GM23338 (cell line): ENCODE results near the gene GABARAPL1.

ENCODE experiments used
- CREB1 ChIP-seq: fragments of 250-450 bp; sonication (Bioruptor Pico); IDR thresholded peaks from 2 replicates; pipeline ENCODE4 v1.5.0; 2020; ENCODE audit warnings: low read depth, mild to moderate bottlenecking, moderate library complexity
- CTCF ChIP-seq, 2 experiments: fragments of 200-600 bp in 1 of 2; sonication (generic) in 1 of 2; conservative IDR thresholded peaks; 2 replicates each; pipeline versions ENCODE4 v1.5.1 to v1.6.1; 2016 to 2017; ENCODE audit warnings: antibody characterized with exemption in 2 of 2, low read depth in 2 of 2, mild to moderate bottlenecking in 2 of 2, moderate library complexity in 1 of 2
- ETS1 ChIP-seq: IDR thresholded peaks from 2 replicates; pipeline ENCODE4 v1.6.1; 2016; ENCODE audit warnings: antibody characterized with exemption
- EZH2 ChIP-seq: fragments of 200-600 bp; sonication (generic); IDR thresholded peaks from one replicate; pipeline ENCODE4 v1.8.0; 2017; ENCODE audit warnings: antibody characterized with exemption, mild to moderate bottlenecking, low read depth; ENCODE audit not compliant: unreplicated experiment
- EZH2phosphoT487 ChIP-seq: fragments of 200-600 bp; sonication (generic); IDR thresholded peaks from one replicate; pipeline ENCODE4 v1.8.1; 2018; ENCODE audit warnings: antibody characterized with exemption; ENCODE audit not compliant: unreplicated experiment
- JUNB ChIP-seq: IDR thresholded peaks from one replicate; pipeline ENCODE4 v1.6.1; 2016; ENCODE audit warnings: antibody characterized with exemption; ENCODE audit not compliant: unreplicated experiment
- NANOG ChIP-seq: IDR thresholded peaks from 2 replicates; pipeline ENCODE4 v1.6.1; 2016; ENCODE audit warnings: antibody characterized with exemption, borderline replicate concordance
- POLR2AphosphoS5 ChIP-seq: IDR thresholded peaks from 2 replicates; pipeline ENCODE4 v1.6.1; 2016; ENCODE audit warnings: antibody characterized with exemption, low read depth
- REST ChIP-seq: IDR thresholded peaks from one replicate; pipeline ENCODE4 v1.6.1; 2018; ENCODE audit warnings: antibody characterized with exemption; ENCODE audit not compliant: unreplicated experiment
- ZNF114 ChIP-seq: fragments of 250-450 bp; sonication (Bioruptor Pico); IDR thresholded peaks from 2 replicates; pipeline ENCODE4 v1.5.0; 2020; ENCODE audit warnings: mild to moderate bottlenecking, moderate library complexity
- ZNF331 ChIP-seq: fragments of 250-450 bp; sonication (Bioruptor Pico); IDR thresholded peaks from 2 replicates; pipeline ENCODE4 v1.5.0; 2020; ENCODE audit warnings: low read depth, mild to moderate bottlenecking, moderate library complexity

- TF ChIP-seq CTCF (conservative IDR thresholded peaks at IDR 0.05; ENCODE audit: low read depth in 2 of 2) (no peak), EZH2 (no peak), POLR2AphosphoS5 (no peak), ETS1 (no peak), CREB1 (CRISPR knock-in tag) (no peak), REST (no peak), EZH2phosphoT487 (no peak), ZNF331 (CRISPR knock-in tag) (no peak), NANOG (no peak), ZNF114 (no peak), JUNB (no peak)
These were observed 28.6 kb downstream of the GABARAPL1 start for GRCh38 chr12:10241290-10241689.
